NCI-H146 treated with DMSO at 0.1 percent for 48 hours (cell line): Measurements from ENCODE around the gene NTNG2.

Experiments
- DNase-seq: peaks from one replicate; lab custom pipeline; 2025; ENCODE audit not compliant: unreplicated experiment; lab: John Stamatoyannopoulos, UW

Gene NTNG2

DNA sequence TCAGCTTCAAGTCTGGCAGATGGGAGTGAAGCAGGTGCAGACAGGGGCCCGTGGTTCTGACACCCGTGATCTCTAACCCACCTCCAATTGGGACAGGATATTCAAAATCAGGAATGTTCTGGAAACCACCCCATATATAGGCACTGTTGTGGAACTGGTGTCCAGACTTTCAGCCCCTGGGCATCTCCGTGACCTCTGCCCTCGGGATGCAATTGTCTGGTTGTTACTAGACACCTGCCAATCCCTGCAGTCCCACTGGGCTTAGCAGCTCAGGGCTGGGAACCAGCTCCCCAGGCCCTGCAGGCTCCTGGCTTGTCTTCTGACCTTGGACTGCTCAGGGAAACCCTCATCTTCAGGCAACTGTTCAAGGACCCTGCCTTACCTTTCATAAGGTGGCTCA lies 38.8 kb downstream of the NTNG2 start:
- DNase-seq = no peak

DNA sequence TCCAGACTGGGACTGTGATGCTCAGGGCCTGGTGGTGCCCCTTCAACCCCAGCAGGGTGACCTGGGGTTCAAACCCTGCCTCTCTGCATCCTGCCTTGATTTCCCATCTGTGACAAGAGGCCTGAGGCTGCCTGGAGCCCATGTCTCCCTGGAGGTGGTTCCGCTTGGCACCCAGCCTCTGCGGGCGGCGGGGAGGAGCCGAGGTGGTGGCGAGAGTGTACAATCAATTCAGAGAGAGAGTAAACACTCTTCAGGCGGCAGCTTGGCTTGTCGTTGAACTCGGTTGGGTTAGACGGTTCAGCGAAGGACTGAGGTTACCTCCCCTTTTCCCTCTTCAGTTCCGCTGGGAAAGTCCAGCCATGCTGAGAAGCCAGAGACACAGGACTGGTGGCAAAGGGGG lies 39.3 kb downstream of the NTNG2 start:
- peak; percentile 20 for DNase-seq

GRCh38 chr9:132201780-132202703 lies 40.2 kb downstream of the NTNG2 start:
- DNase-seq = peak; percentile 29

DNA sequence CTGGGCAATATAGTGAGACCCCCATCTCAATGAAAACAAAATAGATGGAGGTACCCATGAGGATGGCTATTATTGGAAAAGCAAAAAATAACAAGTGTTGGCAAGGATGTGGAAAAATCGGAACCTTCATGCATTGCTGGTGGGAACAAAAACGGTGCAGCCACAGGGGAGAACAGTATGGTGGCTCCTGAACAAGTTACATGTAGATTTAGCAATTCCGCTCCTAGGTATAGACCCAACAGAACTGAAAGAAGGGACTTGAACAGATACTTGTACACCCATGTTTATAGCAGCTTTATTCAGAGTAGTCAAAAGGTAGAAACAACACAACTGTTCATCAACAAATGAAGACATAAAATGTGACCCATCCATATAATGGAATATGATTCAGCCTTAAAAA lies 43.0 kb downstream of the NTNG2 start:
- DNase-seq = no peak

- no peak for DNase-seq
Measured at GRCh38 chr9:132207215-132207614, 45.4 kb downstream of the NTNG2 start.

DNA sequence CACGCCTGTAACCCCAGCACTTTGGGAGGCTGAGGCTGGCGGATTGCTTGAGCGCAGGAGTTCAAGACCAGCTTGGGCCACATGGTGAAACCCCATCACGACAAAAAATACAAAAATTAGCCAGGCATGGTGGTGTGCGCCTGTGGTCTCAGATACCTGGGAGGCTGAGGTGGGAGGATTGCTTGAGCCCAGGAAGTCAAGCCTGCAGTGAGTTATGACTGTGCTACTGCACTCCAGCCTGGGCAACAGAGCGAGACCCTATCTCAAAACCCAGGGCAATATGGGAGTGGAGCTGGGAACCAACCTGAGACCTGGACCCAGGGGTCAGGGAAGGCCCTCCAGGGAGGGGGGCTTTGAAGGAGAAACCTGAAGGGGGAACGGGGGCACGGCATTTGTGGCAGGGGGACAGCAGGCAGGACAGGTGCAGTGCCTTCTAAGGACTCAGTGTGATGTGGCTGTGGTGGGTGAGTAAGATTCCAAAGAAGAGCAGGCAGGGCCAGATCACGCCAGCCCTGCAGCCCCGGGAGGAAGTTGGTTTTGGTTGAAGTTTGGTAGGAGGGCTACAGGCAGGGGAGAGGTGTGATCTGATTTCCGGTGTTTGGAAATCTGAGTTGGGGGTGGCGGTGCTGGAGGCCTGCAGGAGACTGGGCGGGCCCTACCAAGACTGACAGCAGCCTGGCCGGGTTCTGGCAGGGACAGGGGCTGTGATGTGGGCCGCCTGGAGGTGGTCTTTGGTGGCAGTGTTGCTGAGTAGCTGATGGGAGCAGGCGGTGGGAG lies 46.2 kb downstream of the NTNG2 start:
- DNase-seq = no peak

DNA sequence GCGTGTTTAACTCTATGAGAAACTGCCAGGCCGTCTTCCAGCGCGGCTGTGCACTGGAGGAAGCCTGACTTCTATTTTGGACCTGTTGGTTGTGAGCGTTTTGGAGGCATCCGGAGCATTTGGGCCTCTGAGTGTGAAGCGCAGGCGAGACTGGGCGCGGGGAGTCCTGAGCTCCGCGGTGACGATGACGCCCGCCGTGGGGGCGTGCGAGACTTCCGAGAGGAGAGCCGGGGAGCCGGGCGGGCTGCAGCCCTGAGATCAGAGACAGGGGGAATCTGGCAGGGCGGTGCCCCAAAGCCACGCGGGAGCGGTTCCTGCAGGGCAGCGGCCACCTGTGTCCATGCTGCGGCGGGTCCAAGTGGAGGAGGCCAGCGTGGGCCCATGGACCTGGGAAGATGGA lies 47.4 kb downstream of the NTNG2 start:
- DNase-seq = no peak

GRCh38 chr9:132210472-132211145 lies 48.8 kb downstream of the NTNG2 start:
- no peak for DNase-seq

DNA sequence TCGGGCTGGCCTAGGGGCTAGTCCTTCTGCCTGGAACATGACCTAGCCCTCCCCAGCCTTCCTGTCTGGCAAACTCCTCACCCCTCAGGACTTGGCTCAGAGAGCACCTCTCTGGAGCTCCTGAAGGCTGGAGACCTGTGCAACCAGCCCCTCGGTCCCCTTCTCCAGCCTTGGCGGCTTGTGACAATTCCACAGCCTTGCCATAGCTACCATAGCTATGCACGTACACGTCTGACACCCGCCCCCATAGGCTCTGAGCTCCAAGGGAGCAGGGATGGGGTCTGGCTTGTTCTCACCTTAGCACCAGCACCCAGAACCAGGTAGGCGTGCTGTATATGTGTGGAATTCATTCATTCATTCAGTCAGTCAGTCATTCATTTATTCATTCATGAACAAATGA lies 49.7 kb downstream of the NTNG2 start:
- no peak for DNase-seq

DNA sequence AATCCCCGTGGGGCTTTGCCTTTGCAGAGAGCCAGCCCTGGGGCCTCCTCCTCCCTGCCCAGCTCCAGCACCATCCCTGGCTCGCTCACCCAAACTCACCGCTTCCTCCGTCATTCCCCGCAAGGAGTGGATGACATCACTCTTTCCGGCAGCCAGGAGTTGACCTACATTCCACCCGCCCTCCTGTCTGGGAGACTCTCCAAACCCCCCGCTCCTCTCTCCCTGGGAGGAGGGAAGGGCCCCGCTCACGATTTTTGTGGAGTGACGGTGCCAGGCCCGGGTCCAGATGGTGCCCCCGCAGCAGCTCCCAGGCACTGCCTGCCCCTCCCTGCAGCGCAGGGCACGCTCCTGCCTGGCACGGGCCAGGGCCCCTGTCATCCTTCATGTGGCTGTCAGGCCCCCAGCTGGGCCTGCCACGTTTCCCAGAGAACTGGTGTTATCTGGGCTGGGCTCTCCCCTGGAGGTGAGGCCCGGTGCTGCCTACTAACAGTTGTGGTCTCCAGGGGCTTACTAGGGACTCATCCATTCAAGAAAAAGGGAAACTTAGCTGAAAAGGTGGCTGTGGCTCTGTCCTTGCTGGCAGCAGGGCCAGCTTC lies 52.3 kb downstream of the NTNG2 start:
- DNase-seq = no peak

- DNase-seq = no peak
Measured at GRCh38 chr9:132216861-132217619, 55.2 kb downstream of the NTNG2 start.

- DNase-seq = no peak
Measured at GRCh38 chr9:132218208-132218607, 56.4 kb downstream of the NTNG2 start.

- no peak for DNase-seq
Measured at GRCh38 chr9:132221941-132222340, 60.1 kb downstream of the NTNG2 start.

DNA sequence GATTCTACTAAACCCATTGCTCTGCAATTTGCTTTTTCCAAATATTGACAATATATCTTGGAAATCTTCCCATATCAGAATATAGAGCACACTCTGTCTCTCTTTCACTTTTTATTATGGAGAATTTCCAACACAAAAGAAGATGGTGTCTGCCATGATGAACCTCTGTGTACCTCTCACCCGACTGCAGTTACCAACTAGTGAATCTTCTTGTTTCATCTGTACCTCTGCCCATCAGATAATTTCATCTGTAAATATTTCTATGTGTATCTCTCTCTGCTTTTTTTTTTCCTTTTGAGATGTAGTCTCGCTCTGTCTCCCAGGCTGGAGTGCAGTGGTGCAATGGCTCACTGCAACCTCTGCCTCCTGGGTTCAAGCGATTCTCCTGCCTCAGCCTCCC lies 62.8 kb downstream of the NTNG2 start:
- no peak for DNase-seq

GRCh38 chr9:132226571-132227430 lies 64.9 kb downstream of the NTNG2 start:
- DNase-seq = no peak

DNA sequence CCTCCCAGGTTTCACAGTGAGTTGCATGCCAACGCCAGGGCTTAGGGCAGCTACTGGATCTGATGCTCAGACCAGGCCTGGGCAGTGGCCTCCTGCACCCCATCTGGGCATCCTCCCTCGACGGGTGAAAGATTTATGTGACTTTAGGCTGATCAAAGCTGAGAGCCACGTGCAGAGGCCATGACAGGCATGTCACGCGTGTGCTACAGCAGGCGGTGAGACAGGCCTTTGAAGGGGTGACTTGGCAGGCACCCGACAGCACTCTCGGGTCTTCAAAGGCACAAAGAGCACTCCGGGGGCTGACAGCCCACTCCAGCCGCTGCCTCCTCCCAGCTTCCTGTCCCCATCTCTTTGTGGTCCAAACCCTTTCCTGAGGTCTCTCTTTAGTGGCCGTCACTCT lies 66.2 kb downstream of the NTNG2 start:
- DNase-seq = no peak

DNA sequence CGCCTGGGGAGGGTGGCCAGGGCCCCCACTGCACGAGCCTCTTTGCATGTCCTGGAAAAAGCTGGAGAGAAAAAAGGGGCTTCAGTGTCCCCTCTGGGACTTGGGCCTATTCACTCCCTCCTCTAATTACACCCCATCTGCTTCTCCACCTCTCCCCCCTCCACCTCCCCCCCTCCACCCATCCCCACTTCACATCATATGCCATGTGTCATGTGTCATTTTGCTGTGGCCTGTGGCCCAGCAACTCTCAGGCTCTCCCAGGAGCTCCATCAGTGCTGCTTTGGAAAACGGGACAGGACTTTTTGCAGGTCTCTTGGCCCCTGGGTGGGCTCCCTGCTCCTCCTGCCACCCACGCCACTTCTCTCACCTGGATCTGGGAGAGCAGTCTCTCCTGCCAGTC lies 68.7 kb downstream of the NTNG2 start:
- no peak for DNase-seq

DNA sequence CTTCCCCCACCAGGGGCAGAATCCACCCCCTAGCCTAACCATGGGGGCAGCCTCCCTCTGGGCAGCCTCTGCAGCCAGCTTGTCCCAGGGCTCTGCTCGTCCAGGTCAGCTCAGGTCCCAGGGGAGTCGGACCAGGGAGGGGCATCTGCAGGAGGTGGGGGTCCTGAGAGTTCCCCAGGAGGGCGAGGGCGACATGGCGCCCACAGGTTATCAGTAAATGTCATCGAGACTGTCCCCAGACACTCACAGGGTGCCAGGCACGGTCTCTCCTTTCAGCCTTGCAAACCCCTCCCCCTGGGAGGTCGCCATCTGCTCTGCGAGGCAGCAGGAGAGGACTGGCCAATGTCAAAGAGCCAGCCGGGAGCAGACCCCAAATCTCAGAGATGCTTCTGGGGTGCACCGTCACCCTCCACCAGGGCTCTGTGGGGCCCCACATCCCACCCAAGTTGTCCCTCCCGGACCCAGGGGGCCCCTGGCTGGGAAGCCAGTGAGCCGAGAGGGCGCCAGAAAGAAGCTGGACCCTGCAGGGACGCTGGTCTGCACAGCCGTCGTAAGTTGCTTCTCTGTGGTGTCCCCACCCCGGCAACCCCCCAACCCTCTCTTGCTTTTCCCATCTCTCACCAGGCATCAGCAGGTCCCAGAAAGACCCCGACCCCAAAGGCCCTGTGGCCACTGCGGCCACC lies 69.3 kb downstream of the NTNG2 start:
- DNase-seq = no peak

DNA sequence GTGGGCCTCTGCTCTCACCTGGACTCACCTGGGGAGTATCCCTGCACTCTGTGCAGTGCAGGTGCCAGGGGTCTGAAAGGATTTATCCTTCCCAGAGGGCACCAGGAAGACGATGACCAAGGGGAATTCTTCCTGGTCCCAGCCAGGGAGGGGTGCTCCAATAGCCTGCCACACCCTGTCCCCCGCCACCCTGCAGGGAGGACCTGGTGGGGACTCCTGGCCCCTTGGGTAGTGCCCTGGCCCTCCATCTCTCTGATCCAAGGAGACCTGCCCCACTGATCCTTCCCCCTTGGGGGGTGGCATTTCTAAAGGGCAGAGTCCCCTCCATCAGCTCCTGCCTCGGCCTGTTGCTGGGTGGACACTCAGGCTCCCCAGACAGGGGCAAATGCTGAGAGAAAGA lies 70.7 kb downstream of the NTNG2 start:
- DNase-seq = no peak
